Inferior parietal cortex (tissue), 1 donor: ENCODE measurements around the gene TRIM10.
A peak's percentile ranks its signal among the peaks of the same experiment; 100 is the strongest.
"Not testable (repeated sequence)": the region's sequence is repeated elsewhere in the genome, so short reads cannot be mapped to it uniquely, and the experiment has no call there.

Source experiments
- DNase-seq: peaks from one replicate; pipeline ENCODE4 v3.0.0-alpha.2; 2016; ENCODE audit errors: extremely low spot score

Gene TRIM10

GRCh38 chr6:30172681-30173080 lies 11.7 kb upstream of the TRIM10 start:
- no peak for DNase-seq

DNA sequence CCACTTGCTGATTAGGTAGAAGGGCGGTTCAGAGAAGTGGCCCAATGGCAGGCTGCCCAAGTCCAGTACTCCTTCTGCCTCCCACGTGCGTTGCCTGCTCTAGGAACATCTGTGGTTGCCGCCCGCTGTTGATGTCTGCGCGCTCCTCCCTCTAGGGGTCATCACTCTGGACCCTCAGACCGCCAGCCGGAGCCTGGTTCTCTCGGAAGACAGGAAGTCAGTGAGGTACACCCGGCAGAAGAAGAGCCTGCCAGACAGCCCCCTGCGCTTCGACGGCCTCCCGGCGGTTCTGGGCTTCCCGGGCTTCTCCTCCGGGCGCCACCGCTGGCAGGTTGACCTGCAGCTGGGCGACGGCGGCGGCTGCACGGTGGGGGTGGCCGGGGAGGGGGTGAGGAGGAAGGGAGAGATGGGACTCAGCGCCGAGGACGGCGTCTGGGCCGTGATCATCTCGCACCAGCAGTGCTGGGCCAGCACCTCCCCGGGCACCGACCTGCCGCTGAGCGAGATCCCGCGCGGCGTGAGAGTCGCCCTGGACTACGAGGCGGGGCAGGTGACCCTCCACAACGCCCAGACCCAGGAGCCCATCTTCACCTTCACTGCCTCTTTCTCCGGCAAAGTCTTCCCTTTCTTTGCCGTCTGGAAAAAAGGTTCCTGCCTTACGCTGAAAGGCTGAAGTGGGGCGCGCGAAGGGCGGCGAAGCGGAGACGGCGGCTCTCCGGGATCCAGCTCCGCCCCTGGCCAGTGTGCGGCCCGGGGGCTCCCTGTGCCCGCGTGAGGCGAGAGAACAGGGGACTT lies 10.9 kb upstream of the TRIM10 start:
- DNase-seq, result no peak

- peak; percentile 62 for DNase-seq
Measured at GRCh38 chr6:30169658-30170614, 8.9 kb upstream of the TRIM10 start.

- no peak for DNase-seq
Measured at GRCh38 chr6:30168741-30169140, 7.7 kb upstream of the TRIM10 start.

GRCh38 chr6:30167101-30167500 lies 6.1 kb upstream of the TRIM10 start:
- DNase-seq, result no peak

DNA sequence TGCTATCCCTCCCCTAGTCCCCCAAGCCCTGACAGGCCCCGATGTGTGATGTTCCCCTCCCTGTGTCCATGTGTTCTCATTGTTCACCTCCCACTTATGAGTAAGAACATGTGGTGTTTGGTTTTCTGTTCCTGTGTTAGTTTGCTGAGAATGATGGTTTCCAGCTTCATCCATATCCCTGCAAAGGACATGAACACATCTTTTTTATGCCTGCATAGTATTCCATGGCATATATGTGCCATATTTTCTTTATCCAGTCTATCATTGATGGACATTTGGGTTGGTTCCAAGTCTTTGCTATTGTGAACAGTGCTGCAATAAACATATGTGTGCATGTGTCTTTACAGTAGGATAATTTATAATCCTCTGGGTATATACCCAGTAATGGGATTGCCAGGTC lies 4.2 kb upstream of the TRIM10 start:
- DNase-seq, result not testable (repeated sequence)

GRCh38 chr6:30164714-30165113 lies 3.7 kb upstream of the TRIM10 start:
- no peak for DNase-seq

- no peak for DNase-seq
Measured at GRCh38 chr6:30163918-30164654, 3.1 kb upstream of the TRIM10 start.

GRCh38 chr6:30163090-30163917 lies 2.3 kb upstream of the TRIM10 start, which contains the start of gene TRIM15:
TSS of gene TRIM15 (plus strand) at chr6:30163546. CDS start at chr6:30163685, 139 bp downstream.
- DNase-seq, result no peak

GRCh38 chr6:30162265-30163089 lies 1.5 kb upstream of the TRIM10 start:
- DNase-seq, result no peak

DNA sequence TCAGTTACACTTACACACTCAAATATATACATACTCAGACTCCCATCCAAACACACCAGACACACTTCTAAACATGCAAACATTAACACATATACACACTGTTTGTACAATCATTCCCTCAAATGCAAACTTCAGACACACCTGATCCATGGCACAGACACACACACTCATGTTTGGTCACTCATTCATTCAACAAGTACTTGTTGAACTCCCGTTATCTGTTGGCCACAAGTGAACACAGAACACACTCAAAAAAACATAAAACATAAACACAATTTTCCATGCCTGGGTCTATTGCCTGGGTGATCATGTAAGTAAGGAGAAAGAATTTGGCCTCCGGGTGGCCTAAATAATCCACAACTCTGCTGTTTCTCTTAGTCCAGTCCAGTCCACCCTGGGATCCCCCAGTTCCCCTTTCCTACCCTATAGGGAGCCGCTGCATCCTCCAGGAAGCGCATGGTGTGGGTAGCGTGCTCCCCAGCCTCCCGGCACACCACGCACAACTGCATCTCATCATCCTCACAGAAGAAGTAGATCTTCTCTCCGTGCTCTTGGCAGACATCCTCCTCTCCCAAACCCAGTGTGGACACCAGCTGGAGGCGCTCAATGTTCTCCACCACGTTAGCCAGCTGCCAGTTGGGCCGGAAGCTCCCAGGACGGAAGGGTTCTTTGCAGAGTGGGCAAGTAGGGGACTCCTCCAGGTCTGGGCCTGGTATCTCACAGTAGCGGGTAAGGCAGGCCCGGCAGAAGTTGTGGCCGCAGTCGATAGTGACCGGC lies 815 bp downstream of the TRIM10 start:
- no peak for DNase-seq

GRCh38 chr6:30158475-30159040 lies 2.5 kb downstream of the TRIM10 start:
- peak; percentile 38 for DNase-seq

- no peak for DNase-seq
Measured at GRCh38 chr6:30157999-30158398, 3.0 kb downstream of the TRIM10 start.

- DNase-seq, result no peak
Measured at GRCh38 chr6:30157581-30157980, 3.4 kb downstream of the TRIM10 start.

DNA sequence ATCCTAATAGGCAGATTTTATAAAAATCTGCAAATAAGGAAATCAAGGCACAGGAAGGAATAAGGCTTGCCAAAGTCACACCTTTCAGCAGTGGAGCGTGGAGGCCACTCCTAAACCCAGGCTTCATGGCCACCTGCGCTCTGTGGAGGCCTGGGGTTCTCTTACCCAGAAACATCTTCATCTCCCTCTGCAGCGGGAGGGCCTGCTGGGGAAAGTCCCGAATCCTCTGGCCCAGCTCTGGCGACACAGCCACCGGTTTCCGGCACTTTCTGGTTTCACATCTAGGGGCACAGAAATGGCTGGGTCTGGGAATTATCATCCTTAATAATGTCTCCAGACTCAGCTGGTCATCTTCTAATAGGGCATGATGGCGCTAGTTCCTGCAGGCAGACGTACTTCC lies 4.2 kb downstream of the TRIM10 start:
- DNase-seq, result no peak

- no peak for DNase-seq
Measured at GRCh38 chr6:30156262-30156599, 4.8 kb downstream of the TRIM10 start.

- DNase-seq, result no peak
Measured at GRCh38 chr6:30155520-30156261, 5.3 kb downstream of the TRIM10 start.
